ENCODE measurements around the gene SPEM3.

Gene SPEM3

GRCh38 chr17:7403977-7404736, 24.5 kb upstream of the SPEM3 start, which contains the start of gene TMEM256:
TMEM256 (minus strand) TSS chr17:7404097; CDS start chr17:7404084, 13 bp downstream.
- peak; percentile 93 to 95 (median 95) for DNase-seq (ENCODE audit: low read depth in 2 of 3, low spot score in 1 of 3)

GRCh38 chr17:7404737-7405349, 23.8 kb upstream of the SPEM3 start:
- peak; percentile 21 to 47 (median 27) for DNase-seq (ENCODE audit: low read depth in 2 of 3, low spot score in 1 of 3)

- DNase-seq (ENCODE audit: low read depth in 2 of 3, low spot score in 1 of 3), result no peak
Observed at GRCh38 chr17:7405350-7406234, 23.1 kb upstream of the SPEM3 start.

GRCh38 chr17:7406235-7406825, 22.3 kb upstream of the SPEM3 start:
- no peak for DNase-seq (ENCODE audit: low read depth in 2 of 3, low spot score in 1 of 3)

- DNase-seq (ENCODE audit: low read depth in 2 of 3, low spot score in 1 of 3), result no peak
Observed at GRCh38 chr17:7407082-7407481, 21.6 kb upstream of the SPEM3 start.

- DNase-seq (ENCODE audit: low read depth in 2 of 3, low spot score in 1 of 3), result no peak
Observed at GRCh38 chr17:7407485-7408251, 21.0 kb upstream of the SPEM3 start, which contains the start of gene NLGN2. NLGN2 (plus strand) TSS chr17:7407845; CDS start chr17:7408256, 411 bp downstream.

- DNase-seq (ENCODE audit: low read depth in 2 of 3, low spot score in 1 of 3), result no peak
Observed at GRCh38 chr17:7408252-7408727, 20.4 kb upstream of the SPEM3 start.

- no peak for DNase-seq (ENCODE audit: low read depth in 2 of 3, low spot score in 1 of 3)
Observed at GRCh38 chr17:7408863-7409262, 19.8 kb upstream of the SPEM3 start.

- no peak for DNase-seq (ENCODE audit: low read depth in 2 of 3, low spot score in 1 of 3)
Observed at GRCh38 chr17:7409716-7410115, 18.9 kb upstream of the SPEM3 start.

- DNase-seq (ENCODE audit: low read depth in 2 of 3, low spot score in 1 of 3), result no peak
Observed at GRCh38 chr17:7410634-7411426, 17.8 kb upstream of the SPEM3 start.

- no peak for DNase-seq (ENCODE audit: low read depth in 2 of 3, low spot score in 1 of 3)
Observed at GRCh38 chr17:7411427-7411750, 17.3 kb upstream of the SPEM3 start.

GRCh38 chr17:7413346-7413985, 15.2 kb upstream of the SPEM3 start:
- DNase-seq (ENCODE audit: low read depth in 2 of 3, low spot score in 1 of 3), result no peak

GRCh38 chr17:7414837-7415236, 13.8 kb upstream of the SPEM3 start:
- no peak for DNase-seq (ENCODE audit: low read depth in 2 of 3, low spot score in 1 of 3)

- DNase-seq (ENCODE audit: low read depth in 2 of 3, low spot score in 1 of 3), result no peak
Observed at GRCh38 chr17:7415784-7416183, 12.9 kb upstream of the SPEM3 start.

- no peak for DNase-seq (ENCODE audit: low read depth in 2 of 3, low spot score in 1 of 3)
Observed at GRCh38 chr17:7416323-7416722, 12.3 kb upstream of the SPEM3 start.

GRCh38 chr17:7417056-7417655, 11.5 kb upstream of the SPEM3 start:
- DNase-seq (ENCODE audit: low read depth in 2 of 3, low spot score in 1 of 3), result no peak

GRCh38 chr17:7418472-7419152, 10.0 kb upstream of the SPEM3 start:
- DNase-seq (ENCODE audit: low read depth in 2 of 3, low spot score in 1 of 3), result no peak
